Neural progenitor cell (in vitro differentiated cells): ENCODE results near the gene DTX3L. TPM values are rescaled to one million over a fixed set of nuclear protein-coding genes. Genes with fewer than 3 reads are reported as not detected.

ENCODE experiments used
- DNase-seq: peaks from one replicate; pipeline ENCODE4 v3.0.0-alpha.2; 2016; ENCODE audit warnings: low spot score
- H2AFZ ChIP-seq: fragments of 200-600 bp; sonication (generic); replicated peaks from 2 replicates; pipeline ENCODE4 v1.6.1; 2016; ENCODE audit warnings: antibody characterized with exemption
- H3F3A ChIP-seq: fragments of 200-600 bp; sonication (generic); 2 replicates; pipeline ENCODE4 v1.6.1; 2016; ENCODE audit warnings: antibody characterized with exemption, low read depth
- H3K27ac ChIP-seq: fragments of 200-600 bp; sonication (generic); 2 replicates; pipeline ENCODE4 v1.5.1; 2016; ENCODE audit warnings: mild to moderate bottlenecking
- H3K27me3 ChIP-seq: fragments of 200-600 bp; sonication (generic); 2 replicates; pipeline ENCODE4 v1.6.1; 2016; ENCODE audit warnings: mild to moderate bottlenecking, moderate library complexity
- H3K36me3 ChIP-seq: fragments of 200-600 bp; sonication (generic); 2 replicates; pipeline ENCODE4 v1.5.1; 2016
- H3K4me1 ChIP-seq: fragments of 200-600 bp; sonication (generic); 2 replicates; pipeline ENCODE4 v1.6.1; 2016; ENCODE audit warnings: mixed run types
- H3K4me2 ChIP-seq: fragments of 200-600 bp; sonication (generic); 2 replicates; pipeline ENCODE4 v1.6.1; 2016
- H3K4me3 ChIP-seq: fragments of 200-600 bp; sonication (generic); 2 replicates; pipeline ENCODE4 v1.5.1; 2016
- H3K79me2 ChIP-seq: fragments of 200-600 bp; sonication (generic); 2 replicates; pipeline ENCODE4 v1.6.1; 2016; ENCODE audit warnings: low read depth
- H3K9ac ChIP-seq: fragments of 200-600 bp; sonication (generic); 2 replicates; pipeline ENCODE4 v1.6.1; 2016
- H3K9me3 ChIP-seq: fragments of 200-600 bp; sonication (generic); 2 replicates; pipeline ENCODE4 v1.5.1; 2016; ENCODE audit warnings: low read depth
- H4K20me1 ChIP-seq: fragments of 200-600 bp; sonication (generic); 2 replicates; pipeline ENCODE4 v1.6.1; 2016; ENCODE audit warnings: low read depth
- H3K27ac Mint-ChIP-seq: 3 replicates; pipeline ENCODE4 v1.8.0; 2021; ENCODE audit warnings: mixed read lengths
- H3K27me3 Mint-ChIP-seq: 2 replicates; pipeline ENCODE4 v1.8.0; 2022; ENCODE audit warnings: low read depth, mild to moderate bottlenecking, inconsistent platforms, moderate library complexity, mixed read lengths; ENCODE audit not compliant: insufficient read depth
- H3K36me3 Mint-ChIP-seq: 3 replicates; pipeline ENCODE4 v1.8.0; 2021; ENCODE audit warnings: mixed read lengths
- H3K4me1 Mint-ChIP-seq: 3 replicates; pipeline ENCODE4 v1.8.0; 2021; ENCODE audit warnings: mixed read lengths
- H3K4me3 Mint-ChIP-seq: 3 replicates; pipeline ENCODE4 v1.8.0; 2021; ENCODE audit warnings: mild to moderate bottlenecking, moderate library complexity, mixed read lengths
- H3K9me3 Mint-ChIP-seq: 3 replicates; pipeline ENCODE4 v1.8.0; 2020; ENCODE audit warnings: mixed read lengths
- EZH2 ChIP-seq: fragments of 200-600 bp; sonication (generic); IDR thresholded peaks from 2 replicates; pipeline ENCODE4 v1.6.1; 2017; ENCODE audit warnings: antibody characterized with exemption, mild to moderate bottlenecking, moderate library complexity
- EZH2phosphoT487 ChIP-seq: fragments of 200-600 bp; sonication (generic); IDR thresholded peaks from 2 replicates; pipeline ENCODE4 v1.6.1; 2017; ENCODE audit warnings: antibody characterized with exemption
- total RNA-seq: library from RNA; depleted of rRNA; stranded (reverse); fragments of >200 nt; gene quantifications from 2 replicates; pipeline ENCODE4 v1.2.3, GENCODE V29; 2015; ENCODE audit warnings: low replicate concordance
- TF ChIP-seq, protein P1 (sequence below): fragments of 200-600 bp; sonication (generic); IDR thresholded peaks from 2 replicates; pipeline ENCODE4 v1.5.1; 2017; ENCODE audit warnings: antibody characterized with exemption, mild to moderate bottlenecking

Gene DTX3L
- total RNA-seq, 1 donor from 2014 or later: 3.2 TPM

DNA sequence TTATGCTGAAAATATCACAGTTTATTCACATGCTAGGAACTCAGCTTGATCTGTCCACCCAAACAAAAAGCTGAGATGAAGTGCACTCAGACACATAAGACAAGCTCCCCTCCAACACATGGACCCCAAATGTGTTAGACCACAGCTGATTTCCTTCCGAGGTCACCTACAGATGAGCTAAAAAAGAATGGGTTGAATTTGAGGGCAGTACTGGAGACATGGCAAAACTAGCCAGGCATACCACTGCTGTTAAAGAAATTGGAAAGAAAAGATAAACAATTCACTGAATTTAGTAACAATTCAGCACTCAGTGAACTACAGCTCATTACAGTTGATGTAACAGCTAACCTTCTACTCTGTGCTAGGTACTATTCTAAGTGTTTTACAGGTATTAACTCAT is 15.5 kb upstream of the DTX3L start:
- H3K36me3 ChIP-seq: no peaks in the 10 kb centered on the region
- no peaks in the 10 kb centered on the region for H3K4me1 ChIP-seq
- no peaks in the 10 kb centered on the region for H3K79me2 ChIP-seq
- Mint-ChIP-seq H3K36me3 (no peaks in the 10 kb centered on the region), H3K27me3 (peaks cover 3% of the 10 kb centered on the region), H3K27ac (no peak overlapping the region), H3K4me3 (no peak overlapping the region), H3K9me3 (no peaks in the 10 kb centered on the region), H3K4me1 (no peaks in the 10 kb centered on the region)
- no peaks in the 10 kb centered on the region for H3K9me3 ChIP-seq
- H3K4me2 ChIP-seq: no peak overlapping the region
- no peaks in the 10 kb centered on the region for H4K20me1 ChIP-seq
- TF ChIP-seq EZH2phosphoT487: no peak
- TF ChIP-seq, protein P1, sequence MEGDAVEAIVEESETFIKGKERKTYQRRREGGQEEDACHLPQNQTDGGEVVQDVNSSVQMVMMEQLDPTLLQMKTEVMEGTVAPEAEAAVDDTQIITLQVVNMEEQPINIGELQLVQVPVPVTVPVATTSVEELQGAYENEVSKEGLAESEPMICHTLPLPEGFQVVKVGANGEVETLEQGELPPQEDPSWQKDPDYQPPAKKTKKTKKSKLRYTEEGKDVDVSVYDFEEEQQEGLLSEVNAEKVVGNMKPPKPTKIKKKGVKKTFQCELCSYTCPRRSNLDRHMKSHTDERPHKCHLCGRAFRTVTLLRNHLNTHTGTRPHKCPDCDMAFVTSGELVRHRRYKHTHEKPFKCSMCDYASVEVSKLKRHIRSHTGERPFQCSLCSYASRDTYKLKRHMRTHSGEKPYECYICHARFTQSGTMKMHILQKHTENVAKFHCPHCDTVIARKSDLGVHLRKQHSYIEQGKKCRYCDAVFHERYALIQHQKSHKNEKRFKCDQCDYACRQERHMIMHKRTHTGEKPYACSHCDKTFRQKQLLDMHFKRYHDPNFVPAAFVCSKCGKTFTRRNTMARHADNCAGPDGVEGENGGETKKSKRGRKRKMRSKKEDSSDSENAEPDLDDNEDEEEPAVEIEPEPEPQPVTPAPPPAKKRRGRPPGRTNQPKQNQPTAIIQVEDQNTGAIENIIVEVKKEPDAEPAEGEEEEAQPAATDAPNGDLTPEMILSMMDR: no peak
- no peak for TF ChIP-seq EZH2
- DNase-seq: no peak
- H3K27me3 ChIP-seq: no peaks in the 10 kb centered on the region
- no peak overlapping the region for H2AFZ ChIP-seq
- H3K4me3 ChIP-seq: no peak overlapping the region
- H3K27ac ChIP-seq: no peak overlapping the region
- no peak overlapping the region for H3K9ac ChIP-seq
- H3F3A ChIP-seq: no peaks in the 10 kb centered on the region

DNA sequence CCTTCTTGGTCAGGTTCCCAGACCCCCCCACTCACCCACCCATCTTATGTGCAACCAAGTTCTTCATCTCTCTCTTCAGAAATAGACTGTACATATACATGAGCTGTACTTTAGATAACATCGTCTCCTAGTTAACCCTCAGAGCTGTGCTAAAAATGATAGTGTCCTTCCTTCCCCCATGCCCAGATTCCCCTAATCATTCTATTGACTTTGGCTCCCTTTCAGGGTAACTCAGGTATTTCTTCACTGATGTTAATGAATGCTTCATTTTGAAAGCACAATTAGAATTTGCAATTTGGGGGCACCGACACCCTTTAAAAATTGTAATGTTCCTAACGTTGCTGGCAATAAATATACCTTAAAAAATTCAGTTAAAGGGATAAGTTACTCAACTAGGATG is 11.0 kb upstream of the DTX3L start:
- DNase-seq: no peak
- Mint-ChIP-seq H3K27me3 (peaks cover 5% of the 10 kb centered on the region), H3K4me1 (no peaks in the 10 kb centered on the region), H3K27ac (no peak overlapping the region), H3K4me3 (no peak overlapping the region), H3K36me3 (no peaks in the 10 kb centered on the region), H3K9me3 (no peaks in the 10 kb centered on the region)
- Histone ChIP-seq H3K27me3 (no peaks in the 10 kb centered on the region), H3K36me3 (no peaks in the 10 kb centered on the region), H2AFZ (no peak overlapping the region), H3K4me1 (no peaks in the 10 kb centered on the region), H3K9me3 (no peaks in the 10 kb centered on the region), H3K27ac (no peak overlapping the region), H3K79me2 (no peaks in the 10 kb centered on the region), H3K4me2 (no peak overlapping the region), H4K20me1 (no peaks in the 10 kb centered on the region), H3F3A (no peaks in the 10 kb centered on the region), H3K4me3 (no peak overlapping the region), H3K9ac (no peak overlapping the region)
- TF ChIP-seq EZH2phosphoT487 (no peak), EZH2 (no peak)
- TF ChIP-seq, protein P1: no peak

DNA sequence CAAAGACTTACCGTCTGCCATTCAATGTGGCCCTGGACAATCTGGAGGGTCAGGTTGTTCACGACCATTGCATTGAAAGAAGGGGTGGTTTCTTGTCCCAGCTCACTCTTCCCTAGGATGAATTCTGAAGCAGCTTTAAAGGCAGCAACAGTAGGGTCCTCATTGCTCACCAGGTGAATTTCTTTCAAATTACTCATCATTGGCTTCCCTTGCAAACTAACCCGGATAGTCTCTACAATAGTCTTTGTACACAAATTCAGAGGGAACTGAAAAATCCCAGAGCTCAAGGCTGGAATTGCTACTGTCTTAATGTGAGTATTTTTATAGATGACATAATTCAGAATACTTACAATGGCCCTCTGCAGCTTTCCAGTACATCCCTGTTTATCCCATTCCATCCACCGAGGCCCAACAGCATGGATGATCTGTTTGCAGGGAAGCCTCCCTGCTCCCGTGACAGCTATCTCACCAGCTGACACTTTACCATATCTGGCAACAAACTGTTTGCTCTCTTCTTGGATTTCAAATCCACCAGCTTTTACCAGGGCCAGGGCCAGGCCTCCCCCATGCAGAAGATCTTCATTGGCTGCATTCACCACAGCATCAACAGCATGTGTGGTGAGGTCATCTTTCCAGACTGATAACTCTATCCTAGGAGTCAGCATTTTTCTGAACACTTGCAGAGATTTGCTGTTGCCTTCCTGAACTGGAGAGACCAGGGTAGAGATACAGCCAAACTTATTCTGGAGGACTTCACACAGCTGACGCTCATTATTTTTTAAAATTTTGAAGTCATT is 8.7 kb upstream of the DTX3L start:
- Histone ChIP-seq H3K9me3 (no peaks in the 10 kb centered on the region), H3K9ac (no peak overlapping the region), H3F3A (no peaks in the 10 kb centered on the region), H3K27me3 (no peaks in the 10 kb centered on the region), H2AFZ (no peak overlapping the region), H3K4me3 (no peak overlapping the region), H3K27ac (no peak overlapping the region), H3K79me2 (no peaks in the 10 kb centered on the region), H4K20me1 (no peaks in the 10 kb centered on the region), H3K36me3 (no peaks in the 10 kb centered on the region), H3K4me2 (no peak overlapping the region), H3K4me1 (no peaks in the 10 kb centered on the region)
- Mint-ChIP-seq H3K27me3 (peaks cover 2% of the 10 kb centered on the region), H3K27ac (no peak overlapping the region), H3K36me3 (no peaks in the 10 kb centered on the region), H3K9me3 (no peaks in the 10 kb centered on the region), H3K4me3 (no peak overlapping the region), H3K4me1 (no peaks in the 10 kb centered on the region)
- TF ChIP-seq, protein P1: no peak
- TF ChIP-seq EZH2 (no peak), EZH2phosphoT487 (no peak)
- DNase-seq: no peak
